ENCODE measurements around the gene TRIML1.
"Not testable (repeated sequence)": the region's sequence is repeated elsewhere in the genome, so short reads cannot be mapped to it uniquely, and the experiment has no call there.

Gene TRIML1

GRCh38 chr4:188147776-188148175, 8.5 kb downstream of the TRIML1 start:
- in situ Hi-C loops (cut with MboI; ENCODE audit: low sequenced_read_pairs), result no loop called here

- in situ Hi-C loops (cut with MboI; ENCODE audit: low sequenced_read_pairs), result no loop called here
Observed at GRCh38 chr4:188154668-188155405, 15.6 kb downstream of the TRIML1 start.

- in situ Hi-C loops (cut with MboI; ENCODE audit: low sequenced_read_pairs), result no loop called here
Observed at GRCh38 chr4:188158336-188158735, 19.1 kb downstream of the TRIML1 start.

- in situ Hi-C loops (cut with MboI; ENCODE audit: low sequenced_read_pairs), result not testable (repeated sequence)
Observed at GRCh38 chr4:188159513-188160226, 20.4 kb downstream of the TRIML1 start.

- in situ Hi-C loops (cut with MboI; ENCODE audit: low sequenced_read_pairs), result no loop called here
Observed at GRCh38 chr4:188160406-188160805, 21.2 kb downstream of the TRIML1 start.

GRCh38 chr4:188161167-188161566, 21.9 kb downstream of the TRIML1 start:
- in situ Hi-C loops (cut with MboI; ENCODE audit: low sequenced_read_pairs), result no loop called here

- in situ Hi-C loops (cut with MboI; ENCODE audit: low sequenced_read_pairs), result no loop called here
Observed at GRCh38 chr4:188162698-188163097, 23.5 kb downstream of the TRIML1 start.

GRCh38 chr4:188168726-188169373, 29.6 kb downstream of the TRIML1 start:
- in situ Hi-C loops (cut with MboI; ENCODE audit: low sequenced_read_pairs), result no loop called here

GRCh38 chr4:188171551-188171950, 32.3 kb downstream of the TRIML1 start:
- in situ Hi-C loops (cut with MboI; ENCODE audit: low sequenced_read_pairs), result no loop called here

- in situ Hi-C loops (cut with MboI; ENCODE audit: low sequenced_read_pairs), result no loop called here
Observed at GRCh38 chr4:188175288-188175687, 36.0 kb downstream of the TRIML1 start.

GRCh38 chr4:188177997-188178675, 38.9 kb downstream of the TRIML1 start:
- in situ Hi-C loops (cut with MboI; ENCODE audit: low sequenced_read_pairs), result no loop called here

GRCh38 chr4:188178806-188179205, 39.6 kb downstream of the TRIML1 start:
- in situ Hi-C loops (cut with MboI; ENCODE audit: low sequenced_read_pairs), result no loop called here

GRCh38 chr4:188187106-188187505, 47.9 kb downstream of the TRIML1 start:
- in situ Hi-C loops (cut with MboI; ENCODE audit: low sequenced_read_pairs), result no loop called here

GRCh38 chr4:188190461-188190860, 51.2 kb downstream of the TRIML1 start:
- in situ Hi-C loops (cut with MboI; ENCODE audit: low sequenced_read_pairs), result no loop called here

GRCh38 chr4:188194421-188194820, 55.2 kb downstream of the TRIML1 start:
- in situ Hi-C loops (cut with MboI; ENCODE audit: low sequenced_read_pairs), result no loop called here

GRCh38 chr4:188195389-188195985, 56.2 kb downstream of the TRIML1 start:
- in situ Hi-C loops (cut with MboI; ENCODE audit: low sequenced_read_pairs), result no loop called here

GRCh38 chr4:188196134-188196735, 57.0 kb downstream of the TRIML1 start:
- in situ Hi-C loops (cut with MboI; ENCODE audit: low sequenced_read_pairs), result no loop called here
